ENCODE data around the gene TBC1D23.

Gene TBC1D23

DNA sequence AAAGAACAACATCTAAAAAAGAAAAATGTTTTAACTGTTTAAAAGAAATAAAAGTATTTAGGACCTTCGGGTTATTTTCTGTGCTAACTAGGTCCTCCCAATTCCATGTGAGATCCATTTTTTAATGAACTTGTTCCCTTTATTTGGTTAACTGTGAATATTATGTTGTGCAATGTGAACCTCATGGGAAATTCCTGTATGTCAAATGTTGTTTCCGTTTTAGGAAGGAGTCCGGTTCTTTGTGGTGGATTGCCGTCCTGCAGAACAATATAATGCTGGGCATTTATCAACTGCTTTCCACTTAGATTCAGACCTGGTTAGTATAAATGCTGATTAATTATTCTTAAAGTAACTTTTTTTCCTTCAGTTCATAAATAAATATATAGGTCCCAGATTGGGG, 38.2 kb downstream of the TBC1D23 start:
- WGBS, result 100% methylated on average over 4 of the region's 4 CpGs
- Histone ChIP-seq H3K4ac (ENCODE audit: low read depth in 1 of 2, low read length in 2 of 2) (no peak overlapping the region), H3K36me3 (ENCODE audit: control insufficient read depth in 1 of 2, insufficient read depth in 2 of 2, low read depth in 1 of 2, low read length in 2 of 2) (peaks cover 7 to 92% of the 10 kb centered on the region in 2 experiments), H4K8ac (ENCODE audit: low read length) (no peak overlapping the region), H2BK5ac (ENCODE audit: low read depth, low read length, poor library complexity, severe bottlenecking) (no peak overlapping the region), H2BK12ac (ENCODE audit: low read length in 2 of 2) (no peak overlapping the region), H2BK15ac (ENCODE audit: low read depth, poor library complexity, severe bottlenecking) (no peak overlapping the region), H3K14ac (ENCODE audit: low read length in 2 of 2) (no peak overlapping the region), H3K27me3 (ENCODE audit: control insufficient read depth in 1 of 2, insufficient read depth in 1 of 2, low read length in 2 of 2) (no peaks in the 10 kb centered on the region), H3K4me2 (ENCODE audit: low read length, poor library complexity, severe bottlenecking) (no peak overlapping the region), H3K4me1 (ENCODE audit: control insufficient read depth, insufficient read depth, low read depth, low read length) (peaks cover 2% of the 10 kb centered on the region), H2AK5ac (ENCODE audit: low read length, severe bottlenecking) (no peak overlapping the region), H3K9me3 (ENCODE audit: control insufficient read depth, low read length) (no peaks in the 10 kb centered on the region), H2AFZ (ENCODE audit: low read depth, low read length) (no peak overlapping the region), H3K79me1 (replicated peaks; ENCODE audit: low read length, poor library complexity, severe bottlenecking) (peaks cover 3% of the 10 kb centered on the region), H3K27ac (ENCODE audit: low read length, poor library complexity, severe bottlenecking) (no peak overlapping the region), H3K4me3 (ENCODE audit: insufficient read depth in 1 of 2, low read depth in 1 of 2, low read length in 2 of 2) (no peak overlapping the region), H2BK120ac (ENCODE audit: low read depth, low read length) (no peak overlapping the region), H3K23ac (ENCODE audit: low read length in 2 of 2) (no peak overlapping the region), H3K18ac (ENCODE audit: low read depth in 1 of 2, low read length in 2 of 2) (no peak overlapping the region), H4K91ac (ENCODE audit: low read length) (no peak overlapping the region), H3K9ac (ENCODE audit: low read length) (no peak overlapping the region)
- no peak for DNase-seq

DNA sequence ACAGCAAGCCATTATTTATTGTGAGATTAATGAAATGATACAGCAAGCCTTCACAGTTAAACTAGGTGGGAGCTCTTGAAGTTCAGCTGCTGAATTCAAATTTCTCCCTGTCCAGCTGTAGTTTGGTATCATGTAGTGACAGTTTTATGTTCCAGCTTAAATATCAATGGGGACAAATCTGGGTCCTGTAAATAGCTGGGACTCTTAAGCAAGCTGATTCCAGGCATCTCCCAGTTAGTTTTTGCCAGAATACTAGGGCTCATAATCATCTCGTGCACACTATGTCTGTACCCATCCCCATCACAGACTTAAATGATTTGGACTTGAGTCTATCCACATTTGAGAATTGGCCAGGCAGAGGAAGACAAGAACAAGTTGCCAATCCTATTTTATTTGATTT, 45.9 kb downstream of the TBC1D23 start:
- H3K23ac ChIP-seq (ENCODE audit: low read length in 2 of 2), result no peak overlapping the region
- no peak overlapping the region for H4K91ac ChIP-seq (ENCODE audit: low read length)
- no peak overlapping the region for H3K9ac ChIP-seq (ENCODE audit: low read length)
- no peak for DNase-seq
- H3K4ac ChIP-seq (ENCODE audit: low read depth in 1 of 2, low read length in 2 of 2), result no peak overlapping the region
- peaks cover 2% of the 10 kb centered on the region for H3K4me1 ChIP-seq (ENCODE audit: control insufficient read depth, insufficient read depth, low read depth, low read length)
- H3K9me3 ChIP-seq (ENCODE audit: control insufficient read depth, low read length), result no peaks in the 10 kb centered on the region
- no peak overlapping the region for H2BK120ac ChIP-seq (ENCODE audit: low read depth, low read length)
- H2BK12ac ChIP-seq (ENCODE audit: low read length in 2 of 2), result no peak overlapping the region
- H3K4me2 ChIP-seq (ENCODE audit: low read length, poor library complexity, severe bottlenecking), result no peak overlapping the region
- H3K4me3 ChIP-seq (ENCODE audit: insufficient read depth in 1 of 2, low read depth in 1 of 2, low read length in 2 of 2), result no peak overlapping the region
- H3K27me3 ChIP-seq (ENCODE audit: control insufficient read depth in 1 of 2, insufficient read depth in 1 of 2, low read length in 2 of 2), result no peaks in the 10 kb centered on the region
- peaks cover 0 to 97% of the 10 kb centered on the region in 2 experiments for H3K36me3 ChIP-seq (ENCODE audit: control insufficient read depth in 1 of 2, insufficient read depth in 2 of 2, low read depth in 1 of 2, low read length in 2 of 2)
- H3K18ac ChIP-seq (ENCODE audit: low read depth in 1 of 2, low read length in 2 of 2), result no peak overlapping the region
- H2AK5ac ChIP-seq (ENCODE audit: low read length, severe bottlenecking), result no peak overlapping the region
- H3K14ac ChIP-seq (ENCODE audit: low read length in 2 of 2), result no peak overlapping the region
- no peak overlapping the region for H2AFZ ChIP-seq (ENCODE audit: low read depth, low read length)
- H4K8ac ChIP-seq (ENCODE audit: low read length), result no peak overlapping the region
- peaks cover 4% of the 10 kb centered on the region for H3K79me1 ChIP-seq (replicated peaks; ENCODE audit: low read length, poor library complexity, severe bottlenecking)
- no peak overlapping the region for H2BK5ac ChIP-seq (ENCODE audit: low read depth, low read length, poor library complexity, severe bottlenecking)
- H3K27ac ChIP-seq (ENCODE audit: low read length, poor library complexity, severe bottlenecking), result no peak overlapping the region
- no peak overlapping the region for H2BK15ac ChIP-seq (ENCODE audit: low read depth, poor library complexity, severe bottlenecking)
- 100% methylated on average over 1 of the region's 1 CpG for WGBS

DNA sequence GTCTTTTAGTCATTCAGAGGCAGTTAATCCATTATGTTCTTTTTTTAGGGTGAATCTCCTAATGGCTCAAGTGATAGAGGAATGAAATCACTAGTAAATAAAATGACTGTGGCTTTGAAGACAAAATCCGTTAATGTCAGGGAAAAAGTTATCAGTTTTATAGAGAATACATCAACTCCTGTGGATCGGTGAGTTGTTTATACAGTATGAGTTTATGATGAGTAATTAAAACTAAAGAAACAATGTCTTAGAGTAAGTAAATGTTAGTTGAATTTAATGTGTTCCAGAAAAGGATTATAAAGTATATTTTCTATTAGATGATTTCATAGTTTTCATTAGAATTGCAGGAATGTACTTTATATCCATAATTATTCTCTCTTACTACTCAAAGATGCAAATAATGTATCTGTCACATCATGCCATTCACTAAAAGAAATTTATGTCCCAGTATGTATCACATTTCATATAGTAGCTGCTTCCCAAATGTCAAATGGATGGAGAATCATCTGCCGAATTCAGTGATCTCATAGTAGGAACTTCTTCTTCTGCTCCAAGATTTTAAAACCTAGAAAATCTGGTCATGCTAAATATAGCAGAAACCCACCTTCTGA, 49.7 kb downstream of the TBC1D23 start:
- H2BK12ac ChIP-seq (ENCODE audit: low read length in 2 of 2), result no peak overlapping the region
- no peaks in the 10 kb centered on the region for H3K27me3 ChIP-seq (ENCODE audit: control insufficient read depth in 1 of 2, insufficient read depth in 1 of 2, low read length in 2 of 2)
- no peak overlapping the region for H3K27ac ChIP-seq (ENCODE audit: low read length, poor library complexity, severe bottlenecking)
- 94% methylated on average over 3 of the region's 3 CpGs for WGBS
- H4K8ac ChIP-seq (ENCODE audit: low read length), result no peak overlapping the region
- H3K36me3 ChIP-seq (ENCODE audit: control insufficient read depth in 1 of 2, insufficient read depth in 2 of 2, low read depth in 1 of 2, low read length in 2 of 2), result peaks cover 6 to 88% of the 10 kb centered on the region in 2 experiments
- H3K23ac ChIP-seq (ENCODE audit: low read length in 2 of 2), result no peak overlapping the region
- no peak overlapping the region for H2BK5ac ChIP-seq (ENCODE audit: low read depth, low read length, poor library complexity, severe bottlenecking)
- no peak overlapping the region for H3K4me2 ChIP-seq (ENCODE audit: low read length, poor library complexity, severe bottlenecking)
- H2BK120ac ChIP-seq (ENCODE audit: low read depth, low read length), result no peak overlapping the region
- H2AK5ac ChIP-seq (ENCODE audit: low read length, severe bottlenecking), result no peak overlapping the region
- peaks cover 4% of the 10 kb centered on the region for H3K79me1 ChIP-seq (replicated peaks; ENCODE audit: low read length, poor library complexity, severe bottlenecking)
- H3K4ac ChIP-seq (ENCODE audit: low read depth in 1 of 2, low read length in 2 of 2), result no peak overlapping the region
- no peaks in the 10 kb centered on the region for H3K9me3 ChIP-seq (ENCODE audit: control insufficient read depth, low read length)
- H4K91ac ChIP-seq (ENCODE audit: low read length), result no peak overlapping the region
- no peak overlapping the region for H2AFZ ChIP-seq (ENCODE audit: low read depth, low read length)
- H2BK15ac ChIP-seq (ENCODE audit: low read depth, poor library complexity, severe bottlenecking), result no peak overlapping the region
- no peak overlapping the region for H3K4me3 ChIP-seq (ENCODE audit: insufficient read depth in 1 of 2, low read depth in 1 of 2, low read length in 2 of 2)
- peak overlapping the region; percentile 53 for H3K9ac ChIP-seq (ENCODE audit: low read length)
- H3K4me1 ChIP-seq (ENCODE audit: control insufficient read depth, insufficient read depth, low read depth, low read length), result no peaks in the 10 kb centered on the region
- no peak overlapping the region for H3K14ac ChIP-seq (ENCODE audit: low read length in 2 of 2)
- H3K18ac ChIP-seq (ENCODE audit: low read depth in 1 of 2, low read length in 2 of 2), result no peak overlapping the region
- DNase-seq, result no peak

DNA sequence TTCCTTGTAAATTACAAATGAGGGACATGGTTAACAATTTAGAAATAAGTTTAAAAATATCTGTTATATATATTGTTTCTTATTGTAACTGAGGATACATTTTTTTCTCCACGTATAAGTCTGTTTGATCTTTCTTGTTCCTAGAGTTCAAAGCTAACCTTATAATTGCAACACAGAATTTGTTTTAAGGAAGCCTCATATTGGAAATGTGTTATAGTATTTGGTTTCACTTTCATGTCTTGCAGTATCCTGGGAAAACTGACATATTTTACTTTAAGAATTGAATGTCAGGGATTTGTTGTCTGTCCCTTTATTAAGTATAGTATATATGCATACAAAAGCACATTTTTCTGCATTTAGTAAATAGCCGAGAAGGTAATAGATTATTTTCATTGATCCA, 50.2 kb downstream of the TBC1D23 start:
- no CpG with 5 or more reads among the region's 2 CpGs for WGBS
- peaks cover 6 to 88% of the 10 kb centered on the region in 2 experiments for H3K36me3 ChIP-seq (ENCODE audit: control insufficient read depth in 1 of 2, insufficient read depth in 2 of 2, low read depth in 1 of 2, low read length in 2 of 2)
- no peak overlapping the region for H4K8ac ChIP-seq (ENCODE audit: low read length)
- H2BK12ac ChIP-seq (ENCODE audit: low read length in 2 of 2), result no peak overlapping the region
- peak; percentile 17 for DNase-seq
- H2AK5ac ChIP-seq (ENCODE audit: low read length, severe bottlenecking), result no peak overlapping the region
- H3K18ac ChIP-seq (ENCODE audit: low read depth in 1 of 2, low read length in 2 of 2), result no peak overlapping the region
- no peak overlapping the region for H4K91ac ChIP-seq (ENCODE audit: low read length)
- H3K4ac ChIP-seq (ENCODE audit: low read depth in 1 of 2, low read length in 2 of 2), result no peak overlapping the region
- H3K27ac ChIP-seq (ENCODE audit: low read length, poor library complexity, severe bottlenecking), result no peak overlapping the region
- no peak overlapping the region for H3K4me3 ChIP-seq (ENCODE audit: insufficient read depth in 1 of 2, low read depth in 1 of 2, low read length in 2 of 2)
- H3K27me3 ChIP-seq (ENCODE audit: control insufficient read depth in 1 of 2, insufficient read depth in 1 of 2, low read length in 2 of 2), result no peaks in the 10 kb centered on the region
- H3K9ac ChIP-seq (ENCODE audit: low read length), result peak overlapping the region; percentile 53
- H2BK15ac ChIP-seq (ENCODE audit: low read depth, poor library complexity, severe bottlenecking), result no peak overlapping the region
- H3K23ac ChIP-seq (ENCODE audit: low read length in 2 of 2), result no peak overlapping the region
- no peak overlapping the region for H3K4me2 ChIP-seq (ENCODE audit: low read length, poor library complexity, severe bottlenecking)
- no peak overlapping the region for H2BK120ac ChIP-seq (ENCODE audit: low read depth, low read length)
- no peak overlapping the region for H3K14ac ChIP-seq (ENCODE audit: low read length in 2 of 2)
- no peaks in the 10 kb centered on the region for H3K4me1 ChIP-seq (ENCODE audit: control insufficient read depth, insufficient read depth, low read depth, low read length)
- H2AFZ ChIP-seq (ENCODE audit: low read depth, low read length), result no peak overlapping the region
- no peaks in the 10 kb centered on the region for H3K9me3 ChIP-seq (ENCODE audit: control insufficient read depth, low read length)
- H3K79me1 ChIP-seq (replicated peaks; ENCODE audit: low read length, poor library complexity, severe bottlenecking), result peaks cover 4% of the 10 kb centered on the region
- no peak overlapping the region for H2BK5ac ChIP-seq (ENCODE audit: low read depth, low read length, poor library complexity, severe bottlenecking)

Measured in mesenchymal stem cell (in vitro differentiated cells and primary cell).